Measurements from ENCODE around the gene TNRC6B. TPM values are rescaled to one million over a fixed set of nuclear protein-coding genes. Genes with fewer than 3 reads are reported as not detected.

TNRC6B gene
- polyA plus RNA-seq, 1 donor from 2014 or later, result 7.6 TPM

DNA sequence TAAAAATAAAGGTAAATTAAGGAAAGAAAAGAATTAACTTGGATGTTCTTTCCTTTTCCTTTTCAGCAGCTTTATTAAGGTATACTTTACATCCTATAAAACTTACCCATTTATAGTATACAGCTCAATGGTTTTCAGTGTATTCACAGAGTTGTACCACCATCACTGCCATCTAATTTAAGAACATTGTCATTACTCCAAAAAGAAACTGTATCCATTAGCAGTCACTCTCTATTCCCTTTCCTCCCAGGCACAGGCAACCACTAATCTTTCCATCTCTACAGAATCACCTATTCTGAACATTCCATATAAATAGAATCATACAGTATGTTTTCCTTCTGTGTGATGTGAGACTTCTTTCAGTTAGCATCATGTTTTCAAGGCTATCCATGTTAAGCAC lies 38.9 kb upstream of the TNRC6B start:
- no peaks in the 10 kb centered on the region for H3K27me3 ChIP-seq (ENCODE audit: insufficient read depth, low read depth, low read length)
- no peaks in the 10 kb centered on the region for H3K36me3 ChIP-seq (ENCODE audit: insufficient read depth, low read length)
- H4K20me1 ChIP-seq (ENCODE audit: insufficient read depth), result no peaks in the 10 kb centered on the region
- TF ChIP-seq TAF1 (IDR thresholded peaks at IDR 0.05; ENCODE audit: low read depth) (no peak), POLR2AphosphoS5 (IDR thresholded peaks at IDR 0.05) (no peak), CTCF (IDR thresholded peaks at IDR 0.05; ENCODE audit: poor library complexity, severe bottlenecking) (no peak), MXI1 (conservative IDR thresholded peaks at IDR 0.05; ENCODE audit: poor library complexity, severe bottlenecking) (no peak), SMC3 (conservative IDR thresholded peaks at IDR 0.05; ENCODE audit: poor library complexity) (no peak), REST (IDR thresholded peaks at IDR 0.05; ENCODE audit: borderline replicate concordance) (no peak), EZH2 (IDR thresholded peaks at IDR 0.05; ENCODE audit: borderline replicate concordance, insufficient read depth, low read length, poor library complexity, severe bottlenecking) (no peak), RAD21 (conservative IDR thresholded peaks at IDR 0.05) (no peak), EP300 (conservative IDR thresholded peaks at IDR 0.05; ENCODE audit: poor library complexity, severe bottlenecking) (no peak)
- H3K4me2 ChIP-seq (ENCODE audit: low read length), result no peak overlapping the region
- H3F3A ChIP-seq (ENCODE audit: insufficient read depth, low read length, poor library complexity, severe bottlenecking), result no peaks in the 10 kb centered on the region
- no peaks in the 10 kb centered on the region for H3K79me2 ChIP-seq (replicated peaks; ENCODE audit: insufficient read depth, low read length)
- H3K27ac ChIP-seq (ENCODE audit: low read length), result no peak overlapping the region
- no peak overlapping the region for H3K4me3 ChIP-seq (ENCODE audit: low read length)
- no peaks in the 10 kb centered on the region for H3K9me2 ChIP-seq (ENCODE audit: insufficient read depth, low read length)
- H2AFZ ChIP-seq (ENCODE audit: low read depth, low read length), result no peak overlapping the region
- no peaks in the 10 kb centered on the region for H3K9me3 ChIP-seq (ENCODE audit: low read length)
- no peak overlapping the region for H3K9ac ChIP-seq (ENCODE audit: low read length)

DNA sequence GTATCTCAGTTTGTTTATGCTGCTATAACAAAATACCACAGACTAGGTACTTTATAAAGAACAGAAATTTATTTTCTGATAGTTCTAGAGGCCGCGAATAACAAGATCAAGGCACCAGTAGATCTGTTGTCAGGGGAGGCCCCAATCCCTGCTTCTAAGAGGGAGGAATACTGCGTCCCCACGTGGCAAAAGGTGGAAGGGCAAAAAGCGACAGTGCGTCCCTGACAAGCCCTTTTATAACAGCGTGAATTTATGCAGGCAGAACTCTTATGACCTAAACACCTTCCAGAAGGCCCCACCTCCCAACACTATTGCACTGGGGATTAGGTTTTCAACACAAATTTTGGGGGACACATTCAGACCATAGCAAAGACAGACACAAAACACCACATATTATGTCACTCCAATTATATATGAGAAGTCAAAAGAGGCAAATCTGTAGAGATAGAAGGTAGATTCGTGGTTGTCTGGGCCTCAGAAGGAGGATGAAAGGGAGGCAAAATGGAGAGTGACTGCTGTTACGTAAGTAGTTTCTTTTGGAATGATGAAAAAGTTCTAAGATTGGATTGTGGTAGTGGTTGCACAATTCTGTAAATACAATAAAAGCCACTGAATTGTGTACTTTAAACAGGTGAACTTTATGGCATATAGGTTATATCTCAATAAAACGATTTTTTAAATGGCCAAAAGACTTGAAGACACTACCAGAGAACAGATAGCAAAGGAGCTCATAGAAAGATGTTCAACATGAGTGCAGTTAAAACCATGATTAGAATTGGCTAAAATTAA lies 30.1 kb upstream of the TNRC6B start:
- Histone ChIP-seq H3F3A (ENCODE audit: insufficient read depth, low read length, poor library complexity, severe bottlenecking) (no peaks in the 10 kb centered on the region), H3K9me2 (ENCODE audit: insufficient read depth, low read length) (no peaks in the 10 kb centered on the region), H3K9me3 (ENCODE audit: low read length) (no peaks in the 10 kb centered on the region), H3K4me2 (ENCODE audit: low read length) (no peak overlapping the region), H3K27ac (ENCODE audit: low read length) (no peak overlapping the region), H2AFZ (ENCODE audit: low read depth, low read length) (no peak overlapping the region), H3K27me3 (ENCODE audit: insufficient read depth, low read depth, low read length) (no peaks in the 10 kb centered on the region), H3K4me3 (ENCODE audit: low read length) (no peak overlapping the region), H3K36me3 (ENCODE audit: insufficient read depth, low read length) (no peaks in the 10 kb centered on the region), H3K9ac (ENCODE audit: low read length) (no peak overlapping the region), H4K20me1 (ENCODE audit: insufficient read depth) (no peaks in the 10 kb centered on the region), H3K79me2 (replicated peaks; ENCODE audit: insufficient read depth, low read length) (no peaks in the 10 kb centered on the region)
- TF ChIP-seq SMC3 (conservative IDR thresholded peaks at IDR 0.05; ENCODE audit: poor library complexity) (no peak), POLR2AphosphoS5 (IDR thresholded peaks at IDR 0.05) (no peak), TAF1 (IDR thresholded peaks at IDR 0.05; ENCODE audit: low read depth) (no peak), EP300 (conservative IDR thresholded peaks at IDR 0.05; ENCODE audit: poor library complexity, severe bottlenecking) (no peak), CTCF (IDR thresholded peaks at IDR 0.05; ENCODE audit: poor library complexity, severe bottlenecking) (no peak), MXI1 (conservative IDR thresholded peaks at IDR 0.05; ENCODE audit: poor library complexity, severe bottlenecking) (no peak), REST (IDR thresholded peaks at IDR 0.05; ENCODE audit: borderline replicate concordance) (no peak), EZH2 (IDR thresholded peaks at IDR 0.05; ENCODE audit: borderline replicate concordance, insufficient read depth, low read length, poor library complexity, severe bottlenecking) (no peak), RAD21 (conservative IDR thresholded peaks at IDR 0.05) (no peak)

Measured in neural cell (in vitro differentiated cells).